ENCODE data around the gene FAM32A.

The FAM32A gene

DNA sequence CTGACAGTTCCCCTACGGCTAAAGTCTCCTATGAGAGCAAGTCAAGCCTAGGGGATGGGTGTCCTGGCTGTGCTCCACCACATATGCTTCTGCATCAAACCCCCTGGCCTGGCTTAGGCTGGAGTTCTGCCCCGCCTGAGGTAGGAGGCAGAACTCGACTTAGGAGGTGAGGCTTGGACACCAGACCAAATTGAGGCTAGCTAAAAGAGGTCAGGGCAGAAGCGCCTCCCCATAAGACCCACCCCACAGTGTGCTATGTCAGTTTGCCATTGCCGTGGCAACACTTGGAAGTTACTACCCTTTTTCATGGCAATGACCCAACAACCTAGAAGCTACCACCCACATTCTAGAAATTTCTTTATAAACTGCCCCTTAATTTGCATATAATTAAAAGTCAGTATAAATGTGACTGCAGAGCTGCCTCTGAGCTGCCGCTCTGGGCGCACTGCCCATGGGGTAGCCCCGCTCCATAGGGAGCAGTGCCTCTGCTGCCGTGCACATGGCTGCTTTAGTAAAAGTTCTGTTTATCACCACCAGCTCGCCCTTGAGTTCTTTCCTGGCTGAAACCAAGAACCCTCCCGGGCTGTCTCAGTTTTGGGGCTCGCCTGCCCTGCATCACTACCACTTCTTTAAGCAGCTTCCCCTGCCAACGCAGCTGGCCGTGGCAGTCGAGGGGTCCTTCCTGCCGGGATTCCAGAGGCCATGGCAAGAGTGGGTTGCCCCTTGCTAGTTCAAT lies 32.7 kb downstream of the FAM32A start:
- in situ Hi-C loops (cut with HindIII; ENCODE audit: low sequenced_read_pairs), result no loop called here

DNA sequence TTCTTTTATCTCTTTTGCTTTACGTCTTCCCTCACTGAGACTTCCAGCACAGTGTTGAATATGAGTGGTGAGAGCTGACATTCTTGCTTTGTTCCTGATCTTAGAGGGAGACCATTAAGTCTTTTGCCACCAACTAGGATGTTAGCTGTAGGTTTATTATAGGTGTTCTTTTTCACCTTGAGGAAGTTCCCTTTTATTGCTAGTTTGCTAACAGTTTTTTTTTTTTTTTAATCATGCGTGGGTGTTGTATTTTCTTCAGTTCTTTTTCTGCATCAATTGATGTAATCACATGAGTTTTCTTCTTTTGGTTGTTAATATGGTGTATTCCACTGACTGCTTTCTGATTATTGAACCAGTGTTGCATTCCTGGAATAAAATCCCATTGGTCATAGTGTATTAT lies 33.6 kb downstream of the FAM32A start:
- in situ Hi-C loops (cut with HindIII; ENCODE audit: low sequenced_read_pairs), result no loop called here

DNA sequence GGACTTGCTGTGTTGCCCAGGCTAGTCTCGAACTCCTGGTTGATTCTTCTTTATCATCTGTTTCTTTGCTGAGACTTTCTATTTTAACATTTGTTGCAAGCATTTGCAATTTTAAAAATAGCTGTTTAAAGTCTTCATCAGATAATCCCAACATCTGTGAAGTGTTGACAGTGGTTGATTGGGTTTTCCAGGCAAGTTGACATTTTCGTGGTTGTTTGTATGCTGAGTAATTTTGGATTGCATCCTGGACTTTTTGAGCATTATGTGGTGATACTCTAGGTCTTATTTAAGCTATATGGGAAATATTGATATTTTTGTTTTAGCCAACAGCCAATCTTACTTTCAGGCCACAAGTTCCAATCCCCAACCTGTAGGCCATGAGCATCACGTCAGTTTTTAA lies 37.6 kb downstream of the FAM32A start:
- in situ Hi-C loops (cut with HindIII; ENCODE audit: low sequenced_read_pairs), result no loop called here

- in situ Hi-C loops (cut with HindIII; ENCODE audit: low sequenced_read_pairs), result no loop called here
Measured at GRCh38 chr19:16223746-16224145, 38.5 kb downstream of the FAM32A start.

DNA sequence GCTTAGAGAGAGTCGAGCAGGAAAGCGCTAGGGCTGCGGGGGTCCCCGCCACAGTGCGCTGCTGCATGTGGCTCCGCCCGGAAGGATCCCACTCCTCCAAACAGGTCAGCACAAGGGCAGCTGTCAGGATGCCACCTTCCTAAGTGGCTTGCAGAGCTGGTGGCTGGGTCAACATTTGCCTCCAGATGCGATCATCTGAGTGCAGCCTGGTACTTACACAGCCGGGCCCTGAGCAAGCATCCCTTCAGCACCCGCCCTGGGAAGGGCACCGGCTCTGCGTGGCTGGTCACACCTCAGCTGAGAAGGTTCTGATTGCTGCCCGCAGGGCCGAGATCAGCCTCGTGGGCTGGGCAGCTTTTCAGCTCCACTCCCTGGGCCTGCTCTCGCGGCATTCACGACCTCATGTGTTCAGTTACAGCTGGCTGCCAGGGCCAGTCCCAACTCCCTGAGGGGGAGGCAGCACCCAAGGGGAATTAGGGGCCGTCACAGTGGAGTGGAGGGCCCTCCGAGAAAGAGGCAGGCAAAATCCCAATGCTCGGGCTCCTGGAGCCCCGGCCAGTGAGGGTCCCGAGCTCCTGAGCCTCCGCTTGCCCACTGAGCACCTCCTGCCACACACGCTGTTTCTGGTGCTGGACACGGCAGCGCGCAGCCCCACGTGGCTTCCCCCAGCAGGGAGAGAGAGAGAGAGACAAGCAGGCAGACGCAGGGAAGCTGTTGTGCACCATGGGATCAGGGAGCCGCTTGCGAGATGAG lies 39.3 kb downstream of the FAM32A start:
- in situ Hi-C loops (cut with HindIII; ENCODE audit: low sequenced_read_pairs), result no loop called here

DNA sequence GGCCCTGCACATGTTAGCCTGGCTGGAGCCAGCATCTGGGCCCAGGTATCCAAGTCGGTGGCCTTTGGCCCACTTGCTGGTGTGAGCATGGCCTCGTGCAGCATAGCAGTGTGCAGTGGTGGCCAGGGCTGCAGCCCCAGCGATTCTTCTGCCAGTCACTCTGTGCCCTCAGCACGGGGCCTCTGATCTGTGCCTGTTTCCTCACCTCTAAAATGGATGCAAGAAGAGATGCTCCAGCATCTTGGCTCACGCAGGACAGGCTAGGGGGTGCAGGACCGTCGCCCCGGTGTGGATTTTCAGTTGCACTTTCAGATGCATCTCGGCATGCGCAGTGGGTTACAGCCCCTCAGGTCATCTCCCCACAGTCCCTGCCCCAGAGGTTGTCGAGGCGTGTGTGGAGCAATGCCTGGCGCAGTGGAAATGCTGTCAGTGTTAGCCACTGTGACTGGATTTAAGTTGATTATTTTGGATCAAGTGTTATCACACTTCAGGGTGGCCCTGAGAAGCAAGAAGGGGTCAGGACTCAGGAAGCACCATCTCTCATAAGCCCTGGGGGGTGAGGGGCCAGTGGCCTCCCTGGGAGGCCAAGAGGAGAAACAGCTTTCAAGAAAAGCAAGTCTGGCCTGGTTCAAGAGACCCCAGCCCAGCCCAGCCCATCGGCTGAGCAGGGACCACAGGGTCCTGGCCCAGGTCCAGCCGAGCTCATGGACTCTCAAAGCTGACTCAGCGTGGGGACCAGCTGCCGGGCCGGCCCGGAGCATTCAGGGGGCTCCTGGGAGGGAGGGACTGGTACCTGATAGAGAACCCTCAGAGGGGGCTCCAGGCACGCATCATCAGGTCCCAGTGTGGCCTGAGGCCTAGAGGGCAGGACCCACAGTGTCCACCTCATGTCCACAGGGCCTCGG lies 40.3 kb downstream of the FAM32A start:
- in situ Hi-C loops (cut with HindIII; ENCODE audit: low sequenced_read_pairs), result no loop called here

DNA sequence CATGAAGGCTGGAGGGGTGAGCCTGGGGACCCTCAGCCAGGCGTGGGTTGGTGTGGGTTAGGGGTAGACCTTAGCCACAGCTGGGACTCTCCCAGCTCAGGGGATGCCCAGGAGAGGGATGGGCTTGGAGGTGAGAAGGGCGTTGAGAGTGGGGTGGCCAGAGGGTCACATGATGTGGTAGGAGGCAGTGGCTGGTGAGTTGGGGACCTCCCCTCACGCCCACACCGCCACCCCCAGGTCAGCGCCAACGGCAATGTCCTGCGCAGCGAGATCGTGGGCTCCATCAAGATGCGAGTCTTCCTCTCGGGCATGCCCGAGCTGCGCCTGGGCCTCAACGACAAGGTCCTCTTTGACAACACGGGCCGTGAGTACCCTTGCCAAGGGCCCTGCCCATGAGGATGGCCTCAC lies 41.0 kb downstream of the FAM32A start:
- in situ Hi-C loops (cut with HindIII; ENCODE audit: low sequenced_read_pairs), result no loop called here

DNA sequence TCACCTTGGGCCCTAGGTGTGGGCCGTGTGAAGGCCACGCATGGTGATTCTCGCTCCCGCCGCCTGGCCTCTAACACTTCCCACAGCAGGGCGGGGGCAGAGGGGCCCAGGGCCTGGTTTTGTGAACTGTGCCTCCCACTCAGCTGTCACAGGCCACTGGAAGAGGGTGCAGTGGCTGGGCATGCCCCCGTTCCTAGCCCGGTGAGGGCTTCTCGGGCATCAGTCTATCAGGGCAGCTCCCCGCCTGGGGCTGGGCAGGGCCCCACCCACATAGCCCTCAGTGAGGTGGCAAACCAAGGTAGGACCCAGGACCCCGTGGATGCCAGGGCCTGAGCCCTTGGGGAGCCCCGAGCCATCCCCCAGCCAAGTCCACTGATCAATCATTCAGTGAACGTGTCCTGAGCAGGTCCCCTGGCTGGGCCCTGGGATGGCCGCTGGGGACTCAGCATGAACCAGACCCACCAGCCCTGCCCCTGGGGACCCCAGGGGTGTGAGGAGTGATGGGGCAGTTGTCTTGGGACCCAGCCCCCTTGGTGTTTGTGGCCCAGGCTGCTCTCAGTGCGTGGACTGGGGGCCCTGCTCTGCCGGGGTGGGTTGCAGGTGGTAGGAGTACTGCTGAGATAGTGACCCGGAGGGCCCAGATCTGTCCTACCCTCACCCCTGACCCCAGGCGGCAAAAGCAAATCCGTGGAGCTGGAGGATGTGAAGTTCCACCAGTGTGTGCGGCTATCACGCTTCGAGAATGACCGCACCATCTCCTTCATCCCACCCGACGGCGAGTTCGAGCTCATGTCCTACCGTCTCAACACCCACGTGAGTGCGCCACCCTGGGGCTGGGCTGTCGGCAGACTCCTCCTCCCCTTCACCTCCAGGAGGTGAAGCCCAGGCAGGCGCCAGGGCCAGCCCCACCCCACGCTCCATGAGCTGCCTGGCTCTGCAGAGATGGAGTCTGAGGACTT lies 41.9 kb downstream of the FAM32A start:
- in situ Hi-C loops (cut with HindIII; ENCODE audit: low sequenced_read_pairs), result no loop called here

- in situ Hi-C loops (cut with HindIII; ENCODE audit: low sequenced_read_pairs), result no loop called here
Measured at GRCh38 chr19:16227837-16228636, 42.8 kb downstream of the FAM32A start.

DNA sequence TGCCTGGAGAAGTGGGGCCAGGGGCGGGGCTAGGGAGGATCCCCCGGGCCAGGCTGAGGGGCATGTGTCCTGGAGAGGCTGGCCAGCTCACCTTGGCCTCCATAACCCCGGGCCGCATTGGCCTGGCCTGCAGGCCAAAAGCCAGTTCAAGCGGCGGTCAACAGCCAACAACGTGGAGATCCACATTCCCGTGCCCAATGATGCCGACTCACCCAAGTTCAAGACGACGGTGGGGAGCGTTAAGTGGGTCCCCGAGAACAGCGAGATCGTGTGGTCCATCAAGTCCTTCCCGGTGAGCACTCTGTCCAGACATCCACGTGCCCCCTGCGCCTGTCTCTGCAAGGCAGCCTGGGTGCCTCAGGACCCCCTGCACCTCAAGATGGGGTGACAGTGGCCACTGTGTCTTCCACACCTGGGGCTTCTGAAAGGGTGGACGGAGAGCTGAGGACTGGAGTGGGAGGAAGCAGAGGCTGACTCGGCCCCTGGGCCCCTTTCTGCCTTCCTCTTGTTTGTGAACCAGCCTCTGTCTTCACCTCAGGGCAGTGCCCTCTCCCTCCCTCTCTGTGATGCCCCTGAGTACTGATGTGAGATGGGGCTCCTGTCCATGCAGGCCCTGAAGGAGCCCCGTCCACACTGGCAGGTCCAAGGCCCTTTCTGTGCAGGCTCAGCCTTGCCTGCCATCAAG lies 43.6 kb downstream of the FAM32A start:
- in situ Hi-C loops (cut with HindIII; ENCODE audit: low sequenced_read_pairs), result no loop called here

DNA sequence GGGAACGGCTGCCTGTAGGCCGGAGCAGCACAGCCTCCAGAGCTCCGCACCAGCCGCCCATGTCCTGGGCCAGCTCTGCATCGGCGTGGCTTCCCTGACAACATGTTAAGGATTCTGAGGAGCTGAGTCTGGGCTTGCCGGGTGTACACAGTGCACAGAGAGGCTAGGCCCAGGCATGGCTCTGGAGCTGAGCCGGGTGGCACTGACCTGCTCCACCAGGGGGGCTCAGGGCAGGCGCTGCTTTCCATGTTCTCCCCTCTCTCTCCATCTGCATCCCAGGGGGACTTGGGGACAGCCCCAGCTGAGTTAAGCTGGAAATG lies 44.1 kb downstream of the FAM32A start:
- in situ Hi-C loops (cut with HindIII; ENCODE audit: low sequenced_read_pairs), result no loop called here

- in situ Hi-C loops (cut with HindIII; ENCODE audit: low sequenced_read_pairs), result no loop called here
Measured at GRCh38 chr19:16232127-16232526, 46.9 kb downstream of the FAM32A start.

GRCh38 chr19:16232568-16232967 lies 47.4 kb downstream of the FAM32A start:
- in situ Hi-C loops (cut with HindIII; ENCODE audit: low sequenced_read_pairs), result no loop called here

DNA sequence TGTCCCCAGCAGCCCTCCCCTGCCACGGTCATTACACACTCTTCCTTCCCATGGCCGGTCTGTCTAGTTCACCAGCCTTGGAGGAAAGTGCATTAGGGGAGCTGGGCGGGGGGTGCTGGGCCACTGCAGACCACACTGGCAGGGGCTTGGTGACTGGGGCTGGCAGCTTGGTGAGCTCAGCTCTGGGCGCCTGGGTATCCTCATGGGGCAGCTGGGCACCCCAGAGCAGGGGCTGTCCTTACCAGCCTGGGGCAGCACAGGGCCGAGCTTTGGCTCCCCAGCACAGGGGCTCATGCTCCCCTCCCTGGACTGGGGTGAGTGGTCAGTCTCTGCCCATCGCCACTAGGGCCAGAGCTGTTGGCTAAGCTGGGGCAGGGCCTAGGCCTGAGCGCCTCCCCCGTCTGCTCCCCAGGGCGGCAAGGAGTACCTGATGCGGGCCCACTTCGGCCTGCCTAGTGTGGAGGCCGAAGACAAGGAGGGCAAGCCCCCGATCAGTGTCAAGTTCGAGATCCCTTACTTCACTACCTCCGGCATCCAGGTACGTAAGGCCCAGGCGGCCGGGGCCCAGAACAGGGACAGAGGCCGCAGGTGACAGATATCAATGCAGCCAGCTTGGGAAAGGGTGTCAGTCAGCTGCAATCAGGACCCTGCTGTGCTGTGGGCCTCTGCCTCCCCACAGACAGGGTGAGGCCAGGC lies 48.0 kb downstream of the FAM32A start:
- in situ Hi-C loops (cut with HindIII; ENCODE audit: low sequenced_read_pairs), result no loop called here

DNA sequence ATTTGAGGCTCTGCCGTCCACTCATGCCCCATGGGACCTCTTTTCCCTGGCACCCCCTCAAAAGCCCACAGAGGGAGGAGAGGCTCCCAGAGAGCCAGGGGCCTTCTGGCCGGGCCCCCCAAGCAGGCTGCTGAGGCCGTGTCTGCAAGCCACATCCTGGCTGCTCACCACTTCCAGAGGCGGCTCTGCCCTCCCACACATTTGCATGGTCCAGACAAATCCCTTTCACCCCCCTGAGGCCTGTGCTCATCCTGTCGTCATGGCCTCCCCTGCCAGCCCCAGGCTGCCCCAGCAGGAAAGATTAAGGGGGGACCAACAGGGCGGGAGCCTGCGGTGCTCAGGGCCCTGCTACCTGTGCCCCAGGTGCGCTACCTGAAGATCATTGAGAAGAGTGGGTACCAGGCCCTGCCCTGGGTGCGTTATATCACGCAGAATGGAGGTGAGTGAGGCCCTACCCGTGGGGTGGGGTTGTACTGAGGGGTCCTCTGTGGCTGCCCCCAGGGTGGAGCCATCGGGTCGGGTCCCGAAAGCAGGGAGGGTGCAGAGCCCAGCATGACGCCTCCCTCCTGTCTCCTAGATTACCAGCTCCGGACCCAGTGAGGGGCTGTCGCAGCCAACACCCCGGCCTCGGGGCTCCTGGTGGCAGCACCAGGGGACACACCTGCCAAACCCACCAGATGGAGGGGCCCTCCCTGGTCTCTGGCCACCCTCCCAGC lies 48.8 kb downstream of the FAM32A start:
- in situ Hi-C loops (cut with HindIII; ENCODE audit: low sequenced_read_pairs), result no loop called here

- in situ Hi-C loops (cut with HindIII; ENCODE audit: low sequenced_read_pairs), result no loop called here
Measured at GRCh38 chr19:16234552-16235445, 49.6 kb downstream of the FAM32A start.
